ENCODE measurements around the gene CNTN4. TPM values are rescaled to one million over a fixed set of nuclear protein-coding genes. Genes with fewer than 3 reads are reported as not detected.

The CNTN4 gene
- total and polyA plus RNA-seq, 2 experiments from 2014 or later = 5.6 to 7.9 TPM

DNA sequence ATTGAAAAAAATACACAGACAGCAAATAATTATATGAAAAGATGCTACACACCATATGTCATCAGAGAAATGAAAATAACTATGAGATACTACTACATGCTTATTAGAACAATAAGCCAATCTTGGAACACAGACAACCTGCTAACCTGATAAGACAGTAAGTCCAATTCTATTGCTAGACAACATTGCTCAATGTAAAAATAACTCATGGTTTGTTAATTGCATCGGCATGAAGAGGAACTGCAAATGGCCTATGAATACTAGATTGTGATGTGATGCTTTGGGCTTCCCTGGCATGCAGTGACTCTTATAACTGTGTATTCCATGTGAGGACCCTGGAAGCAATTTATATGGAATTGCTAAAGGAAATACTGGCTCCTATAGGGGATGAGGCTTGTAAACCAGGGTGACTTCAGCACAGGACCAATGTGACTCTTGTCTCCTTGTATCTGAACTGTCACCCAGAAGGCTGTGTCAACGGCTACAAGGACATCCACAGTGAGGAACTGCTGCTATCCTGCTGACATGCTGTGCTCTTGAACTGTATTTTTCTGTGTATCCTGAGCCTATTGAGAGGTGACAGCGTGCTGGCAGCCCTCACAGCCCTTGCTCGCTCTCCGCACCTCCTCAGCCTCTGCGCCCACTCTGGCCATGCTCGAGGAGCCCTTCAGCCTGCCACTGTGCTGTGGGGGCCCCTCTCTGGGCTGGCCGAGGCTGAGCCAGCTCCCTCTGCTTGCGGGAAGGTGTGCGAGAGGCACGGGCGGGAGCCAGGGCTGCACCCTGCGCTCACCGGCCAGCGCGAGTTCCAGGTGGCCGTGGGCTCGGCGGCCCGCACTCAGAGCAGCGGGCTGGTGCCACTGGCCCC, 385.7 kb downstream of the CNTN4 start:
- Histone ChIP-seq H3K4me3 (no peak overlapping the region), H3K27me3 (no peaks in the 10 kb centered on the region), H3K9me3 (ENCODE audit: low read depth) (no peaks in the 10 kb centered on the region), H3K4me1 (ENCODE audit: low read depth) (no peaks in the 10 kb centered on the region), H3K36me3 (no peaks in the 10 kb centered on the region), H3K27ac (no peak overlapping the region)
- no peak for TF ChIP-seq CTCF (IDR thresholded peaks at IDR 0.05; ENCODE audit: low read depth, low read length)
- no peak for DNase-seq (ENCODE audit: low read depth in 1 of 2, low spot score in 1 of 2)

GRCh38 chr3:2485027-2485375, 386.3 kb downstream of the CNTN4 start:
- DNase-seq (ENCODE audit: low read depth in 1 of 2, low spot score in 1 of 2) = no peak

GRCh38 chr3:2495746-2496145, 397.1 kb downstream of the CNTN4 start:
- H3K9me3 ChIP-seq (ENCODE audit: low read depth) = no peaks in the 10 kb centered on the region
- H3K4me1 ChIP-seq (ENCODE audit: low read depth) = peaks cover 3% of the 10 kb centered on the region
- H3K36me3 ChIP-seq = no peaks in the 10 kb centered on the region
- no peaks in the 10 kb centered on the region for H3K27me3 ChIP-seq
- H3K4me3 ChIP-seq = no peak overlapping the region
- H3K27ac ChIP-seq = no peak overlapping the region
- no peak for TF ChIP-seq CTCF (IDR thresholded peaks at IDR 0.05; ENCODE audit: low read depth, low read length)
- DNase-seq (ENCODE audit: low read depth in 1 of 2, low spot score in 1 of 2) = no peak

More at GRCh38 chr3:2485027-2485375, 386.3 kb downstream of the CNTN4 start:
- no peak overlapping the region for H3K4me3 ChIP-seq
- no peaks in the 10 kb centered on the region for H3K36me3 ChIP-seq
- H3K4me1 ChIP-seq (ENCODE audit: low read depth) = no peaks in the 10 kb centered on the region
- no peaks in the 10 kb centered on the region for H3K9me3 ChIP-seq (ENCODE audit: low read depth)
- H3K27ac ChIP-seq = no peak overlapping the region
- H3K27me3 ChIP-seq = no peaks in the 10 kb centered on the region
- no peak for TF ChIP-seq CTCF (IDR thresholded peaks at IDR 0.05; ENCODE audit: low read depth, low read length)

DNA sequence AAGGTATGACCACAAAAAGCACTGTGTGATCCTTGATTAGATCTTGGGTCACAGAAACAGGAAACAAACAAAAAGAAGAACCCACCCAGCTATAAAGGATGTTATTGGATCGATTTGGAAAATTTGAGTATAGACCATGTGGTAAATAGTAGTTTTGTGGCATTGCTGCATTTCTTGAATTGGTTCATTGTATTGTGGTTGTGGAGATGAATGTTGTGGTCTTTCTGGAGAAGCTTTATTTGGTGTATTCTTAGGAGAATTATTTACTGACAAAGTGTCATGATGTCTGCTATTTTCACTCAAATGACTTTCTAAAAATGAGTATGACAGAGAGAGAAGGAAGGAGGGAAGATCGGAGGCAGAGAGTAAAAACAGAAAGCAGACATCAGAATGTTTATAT, 406.2 kb downstream of the CNTN4 start:
- H3K27me3 ChIP-seq = no peaks in the 10 kb centered on the region
- no peaks in the 10 kb centered on the region for H3K36me3 ChIP-seq
- no peak overlapping the region for H3K27ac ChIP-seq
- H3K9me3 ChIP-seq (ENCODE audit: low read depth) = no peaks in the 10 kb centered on the region
- TF ChIP-seq CTCF (IDR thresholded peaks at IDR 0.05; ENCODE audit: low read depth, low read length) = no peak
- no peak for DNase-seq (ENCODE audit: low read depth in 1 of 2, low spot score in 1 of 2)
- peaks cover 20% of the 10 kb centered on the region for H3K4me1 ChIP-seq (ENCODE audit: low read depth)
- no peak overlapping the region for H3K4me3 ChIP-seq

GRCh38 chr3:2506776-2507175, 408.1 kb downstream of the CNTN4 start:
- no peak overlapping the region for H3K4me3 ChIP-seq
- no peaks in the 10 kb centered on the region for H3K36me3 ChIP-seq
- H3K27ac ChIP-seq = no peak overlapping the region
- peaks cover 14% of the 10 kb centered on the region for H3K4me1 ChIP-seq (ENCODE audit: low read depth)
- no peak for DNase-seq (ENCODE audit: low read depth in 1 of 2, low spot score in 1 of 2)
- TF ChIP-seq CTCF (IDR thresholded peaks at IDR 0.05; ENCODE audit: low read depth, low read length) = no peak
- no peaks in the 10 kb centered on the region for H3K9me3 ChIP-seq (ENCODE audit: low read depth)
- no peaks in the 10 kb centered on the region for H3K27me3 ChIP-seq

Data from cardiac muscle cell (in vitro differentiated cells and primary cell).